Measurements from ENCODE around the gene MYO1E. TPM values are rescaled to one million over a fixed set of nuclear protein-coding genes. Genes with fewer than 3 reads are reported as not detected.

Gene MYO1E
- total and polyA plus RNA-seq, 4 donors, result 20.9 to 84.2 (median 52.4) TPM

DNA sequence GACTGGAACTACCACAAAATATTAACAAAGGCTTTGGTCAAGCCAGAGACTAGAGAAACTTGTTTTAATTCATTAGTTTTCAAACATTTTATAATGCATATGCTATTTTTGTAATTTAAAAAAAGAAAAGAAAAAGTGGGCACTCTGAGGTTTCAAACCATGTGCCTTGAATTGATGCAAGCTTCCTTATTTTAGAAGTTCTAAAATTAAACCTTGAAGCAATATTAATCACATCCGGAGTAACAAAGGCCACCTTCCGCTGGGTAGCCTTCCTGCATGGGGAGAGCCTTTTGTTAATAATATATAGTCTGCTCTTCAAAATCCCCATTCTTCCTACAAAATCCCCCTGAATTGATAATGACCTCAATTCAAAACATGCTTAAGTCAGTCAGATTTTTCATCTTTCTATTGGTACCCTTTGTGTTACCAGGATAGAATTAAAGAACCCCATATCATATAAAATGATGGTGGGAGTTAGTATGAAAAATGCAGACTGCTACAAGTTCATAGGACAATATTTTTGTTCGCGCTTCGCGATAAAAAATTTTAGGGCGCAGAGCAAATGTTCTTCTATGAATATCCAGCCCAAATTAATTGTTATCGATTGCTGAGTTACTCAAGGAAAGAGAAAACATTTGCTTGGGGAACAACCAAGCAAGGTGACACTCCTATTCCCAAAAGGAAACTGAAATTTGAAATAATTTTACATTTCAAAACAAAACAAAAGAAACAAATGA lies 135.4 kb downstream of the MYO1E start:
- TF ChIP-seq, protein P1, sequence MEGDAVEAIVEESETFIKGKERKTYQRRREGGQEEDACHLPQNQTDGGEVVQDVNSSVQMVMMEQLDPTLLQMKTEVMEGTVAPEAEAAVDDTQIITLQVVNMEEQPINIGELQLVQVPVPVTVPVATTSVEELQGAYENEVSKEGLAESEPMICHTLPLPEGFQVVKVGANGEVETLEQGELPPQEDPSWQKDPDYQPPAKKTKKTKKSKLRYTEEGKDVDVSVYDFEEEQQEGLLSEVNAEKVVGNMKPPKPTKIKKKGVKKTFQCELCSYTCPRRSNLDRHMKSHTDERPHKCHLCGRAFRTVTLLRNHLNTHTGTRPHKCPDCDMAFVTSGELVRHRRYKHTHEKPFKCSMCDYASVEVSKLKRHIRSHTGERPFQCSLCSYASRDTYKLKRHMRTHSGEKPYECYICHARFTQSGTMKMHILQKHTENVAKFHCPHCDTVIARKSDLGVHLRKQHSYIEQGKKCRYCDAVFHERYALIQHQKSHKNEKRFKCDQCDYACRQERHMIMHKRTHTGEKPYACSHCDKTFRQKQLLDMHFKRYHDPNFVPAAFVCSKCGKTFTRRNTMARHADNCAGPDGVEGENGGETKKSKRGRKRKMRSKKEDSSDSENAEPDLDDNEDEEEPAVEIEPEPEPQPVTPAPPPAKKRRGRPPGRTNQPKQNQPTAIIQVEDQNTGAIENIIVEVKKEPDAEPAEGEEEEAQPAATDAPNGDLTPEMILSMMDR (IDR thresholded peaks at IDR 0.05; ENCODE audit: control extremely low read depth, extremely low read depth), result no peak
- Histone ChIP-seq H3K9me3 (ENCODE audit: control insufficient read depth in 4 of 4, insufficient read depth in 3 of 4, low read length in 3 of 4) (no peaks in the 10 kb centered on the region), H3K36me3 (ENCODE audit: control insufficient read depth in 4 of 4, insufficient read depth in 4 of 4, low read length in 4 of 4) (peaks cover 0 to 3% (median 0%) of the 10 kb centered on the region in 4 donors), H3K4me3 (no peak overlapping the region), H3K4me1 (ENCODE audit: control insufficient read depth in 5 of 5, insufficient read depth in 5 of 5, low read length in 5 of 5) (peaks cover 0 to 17% (median 6%) of the 10 kb centered on the region in 5 donors), H3K27ac (ENCODE audit: low read depth in 1 of 2, low read length in 1 of 2) (no peak overlapping the region), H3K27me3 (ENCODE audit: control insufficient read depth in 3 of 3, insufficient read depth in 3 of 3, low read length in 2 of 3) (no peaks in the 10 kb centered on the region), H3K9ac (ENCODE audit: insufficient read depth in 1 of 2, low read length in 2 of 2) (no peak overlapping the region)
- ATAC-seq (ENCODE audit: insufficient read depth, low FRiP score) (no peak), DNase-seq (no peak)
- WGBS, 2 donors, result 78 to 80% methylated on average over 8 of the region's 8 CpGs

DNA sequence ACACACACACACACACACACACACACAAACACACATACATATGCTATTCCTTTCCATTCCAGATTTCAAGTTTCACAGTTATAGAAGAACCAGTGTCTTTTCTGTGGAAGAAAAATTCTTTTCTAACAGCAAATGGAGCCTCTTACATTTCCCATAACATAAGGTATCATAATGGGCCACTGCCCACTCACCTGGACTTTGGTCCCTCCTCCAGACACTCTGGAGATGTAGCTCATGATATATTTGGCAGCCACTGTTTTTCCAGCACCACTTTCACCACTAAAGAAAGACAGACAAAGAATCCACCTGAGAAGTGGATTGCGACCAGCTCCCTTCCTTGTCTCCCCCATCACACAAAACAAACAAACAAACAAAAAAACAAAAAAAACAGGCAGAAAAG lies 136.3 kb downstream of the MYO1E start:
- Histone ChIP-seq H3K36me3 (ENCODE audit: control insufficient read depth in 4 of 4, insufficient read depth in 4 of 4, low read length in 4 of 4) (peaks cover 0 to 5% (median 0%) of the 10 kb centered on the region in 4 donors), H3K4me3 (no peak overlapping the region), H3K9me3 (ENCODE audit: control insufficient read depth in 4 of 4, insufficient read depth in 3 of 4, low read length in 3 of 4) (peaks cover 0 to 2% (median 0%) of the 10 kb centered on the region in 4 donors), H3K4me1 (ENCODE audit: control insufficient read depth in 5 of 5, insufficient read depth in 5 of 5, low read length in 5 of 5) (peaks cover 0 to 22% (median 6%) of the 10 kb centered on the region in 5 donors), H3K27ac (ENCODE audit: low read depth in 1 of 2, low read length in 1 of 2) (no peak overlapping the region), H3K27me3 (ENCODE audit: control insufficient read depth in 3 of 3, insufficient read depth in 3 of 3, low read length in 2 of 3) (no peaks in the 10 kb centered on the region), H3K9ac (ENCODE audit: insufficient read depth in 1 of 2, low read length in 2 of 2) (no peak overlapping the region)
- TF ChIP-seq, protein P1 (IDR thresholded peaks at IDR 0.05; ENCODE audit: control extremely low read depth, extremely low read depth), result no peak
- no peak for DNase-seq
- 96 to 97% methylated on average over 1 of the region's 1 CpG for WGBS, 2 donors
- no peak for ATAC-seq (ENCODE audit: insufficient read depth, low FRiP score)

DNA sequence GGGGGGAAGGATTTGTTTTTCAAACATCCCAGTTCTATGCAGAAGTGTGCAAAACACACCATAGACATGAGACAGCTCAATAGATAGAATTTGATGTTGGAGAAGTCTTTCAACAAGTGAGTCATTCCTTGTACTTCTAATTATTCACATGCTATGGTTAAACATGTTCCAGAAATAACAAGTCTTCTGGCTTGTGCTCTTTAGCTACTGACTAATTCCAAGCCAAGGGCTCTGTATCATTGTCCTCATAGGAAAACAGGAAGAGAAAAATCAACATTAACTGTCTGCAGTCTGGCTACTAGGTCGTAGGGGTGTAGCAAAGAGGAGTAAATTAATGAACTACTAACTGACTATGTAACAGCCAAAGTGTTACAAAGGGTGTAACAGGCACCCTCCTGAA lies 140.2 kb downstream of the MYO1E start:
- TF ChIP-seq, protein P1 (IDR thresholded peaks at IDR 0.05; ENCODE audit: control extremely low read depth, extremely low read depth), result no peak
- H3K4me1 ChIP-seq (ENCODE audit: control insufficient read depth in 5 of 5, insufficient read depth in 5 of 5, low read length in 5 of 5), result peaks cover 0 to 12% (median 0%) of the 10 kb centered on the region in 5 donors
- peaks cover 0 to 2% (median 0%) of the 10 kb centered on the region in 4 donors for H3K9me3 ChIP-seq (ENCODE audit: control insufficient read depth in 4 of 4, insufficient read depth in 3 of 4, low read length in 3 of 4)
- H3K36me3 ChIP-seq (ENCODE audit: control insufficient read depth in 4 of 4, insufficient read depth in 4 of 4, low read length in 4 of 4), result peaks cover 0 to 4% (median 0%) of the 10 kb centered on the region in 4 donors
- no peak overlapping the region for H3K4me3 ChIP-seq
- H3K9ac ChIP-seq (ENCODE audit: insufficient read depth in 1 of 2, low read length in 2 of 2), result no peak overlapping the region
- WGBS, 2 donors, result 39 to 63% methylated on average over 1 of the region's 1 CpG
- peak overlapping the region in 1 of 2 donors; percentile 72 for H3K27ac ChIP-seq (ENCODE audit: low read depth in 1 of 2, low read length in 1 of 2)
- DNase-seq, result peak in 1 of 3 donors; percentile 24
- H3K27me3 ChIP-seq (ENCODE audit: control insufficient read depth in 3 of 3, insufficient read depth in 3 of 3, low read length in 2 of 3), result no peaks in the 10 kb centered on the region
- no peak for ATAC-seq (ENCODE audit: insufficient read depth, low FRiP score)

Measured in lung (tissue), 12 donors.